Measurements from ENCODE around the gene EEF1G. TPM values are rescaled to one million over a fixed set of nuclear protein-coding genes. Genes with fewer than 3 reads are reported as not detected.

Gene EEF1G
- total and polyA plus RNA-seq, 2 of the 13 experiments (the other 11 are each of a cell fraction or from before 2014, with no cell fraction given) = 1,787 to 2,144 TPM

- TF ChIP-seq PLSCR1 (CRISPR knock-in tag; IDR thresholded peaks at IDR 0.05; ENCODE audit: borderline replicate concordance) (no peak), NFKBIZ (CRISPR knock-in tag; IDR thresholded peaks at IDR 0.05) (no peak; the same call in 1 of the 2 replicates), ZFP90 (CRISPR knock-in tag; IDR thresholded peaks at IDR 0.05; ENCODE audit: borderline replicate concordance) (no peak), HOXA9 (CRISPR knock-in tag; IDR thresholded peaks at IDR 0.05; ENCODE audit: borderline replicate concordance) (no peak; the same call in 1 of the 2 replicates), ZNF766 (CRISPR knock-in tag; IDR thresholded peaks at IDR 0.05; ENCODE audit: borderline replicate concordance) (no peak), ZNF891 (CRISPR knock-in tag; IDR thresholded peaks at IDR 0.05) (no peak), SNAPC5 (CRISPR knock-in tag; IDR thresholded peaks at IDR 0.05; ENCODE audit: borderline replicate concordance) (peak; percentile 98), ZNF703 (CRISPR knock-in tag; IDR thresholded peaks at IDR 0.05; ENCODE audit: borderline replicate concordance) (no peak), ZNF549 (CRISPR knock-in tag; IDR thresholded peaks at IDR 0.05) (no peak), ATF4 (CRISPR knock-in tag; IDR thresholded peaks at IDR 0.05) (peak in 1 of 2 experiments; percentile 53; a peak in 1 of 4 replicates), ZNF777 (CRISPR knock-in tag; IDR thresholded peaks at IDR 0.05) (peak; percentile 36; the same call in 1 of the 2 replicates), ZBTB43 (CRISPR knock-in tag; conservative IDR thresholded peaks at IDR 0.05) (0 out of 2 replicates have a peak, but pooled peaks have one; percentile 16), ATF7-NPFF (CRISPR knock-in tag; IDR thresholded peaks at IDR 0.05; ENCODE audit: low read depth) (peak; percentile 93), ZFP1 (CRISPR knock-in tag; IDR thresholded peaks at IDR 0.05) (peak; percentile 93), ZKSCAN1 (IDR thresholded peaks at IDR 0.05; ENCODE audit: low read length) (0 out of 2 replicates have a peak, but pooled peaks have one; percentile 61), SATB2 (CRISPR knock-in tag; IDR thresholded peaks at IDR 0.05) (no peak), DNMT3B (CRISPR knock-in tag; conservative IDR thresholded peaks at IDR 0.05) (no peak; the same call in 1 of the 2 replicates), IKZF5 (CRISPR knock-in tag; IDR thresholded peaks at IDR 0.05) (peak; percentile 90), FOSL1 (CRISPR knock-in tag; IDR thresholded peaks at IDR 0.05; ENCODE audit: borderline replicate concordance) (no peak), ZNF788 (CRISPR knock-in tag; IDR thresholded peaks at IDR 0.05; ENCODE audit: borderline replicate concordance) (peak; percentile 94; the same call in 1 of the 2 replicates), ADNP (CRISPR knock-in tag; IDR thresholded peaks at IDR 0.05) (no peak)
Measured at GRCh38 chr11:62591448-62592145, 17.9 kb upstream of the EEF1G start, which contains the start of gene TUT1 (continued).

Measured in HepG2 (cell line).